ENCODE data around the gene LIFR. TPM values are rescaled to one million over a fixed set of nuclear protein-coding genes. Genes with fewer than 3 reads are reported as not detected.

LIFR gene
- total RNA-seq, 1 experiment from 2014 or later, result 10.6 TPM

DNA sequence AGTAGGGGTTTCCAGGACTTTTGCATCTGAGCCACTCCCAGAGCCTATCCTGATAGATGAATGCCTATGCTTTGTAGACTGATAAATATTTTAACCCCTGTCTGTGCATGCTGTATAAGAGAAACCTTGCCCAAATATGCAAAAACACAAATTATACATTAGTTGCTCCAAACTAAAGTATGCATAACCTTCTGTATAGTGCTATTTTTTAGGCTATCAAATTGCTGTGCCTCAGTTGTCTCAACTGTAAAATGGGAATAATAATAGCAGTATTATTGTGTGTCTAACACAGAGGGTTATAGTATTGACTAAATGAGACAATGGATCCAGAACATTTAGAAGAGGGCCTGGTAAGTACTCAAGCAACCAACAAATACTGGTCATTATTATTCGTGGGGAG is 117.7 kb downstream of the LIFR start:
- H3K4me2 ChIP-seq (ENCODE audit: low read length), result no peak overlapping the region
- intact Hi-C loops (cut with micrococcal nuclease), result no loop called here
- CTCF ChIA-PET, result no interaction called here

More for the DNA sequence above, 117.7 kb downstream of the LIFR start:
- ChIA-PET POLR2A (no interaction called here), RAD21 (ENCODE audit: low non-redundant PET in 1 of 2, low total read pairs in 2 of 2, uncharacterized antibody in 2 of 2, unreplicated experiment in 2 of 2) (no interaction called here)
- Histone ChIP-seq H3K4me3 (replicated peaks in 1 of 2; ENCODE audit: low read depth in 1 of 2, low read length in 2 of 2) (no peak overlapping the region), H3K9ac (ENCODE audit: low read length) (no peak overlapping the region), H2AFZ (ENCODE audit: low read depth, low read length, poor library complexity, severe bottlenecking) (no peak overlapping the region), H3K27ac (ENCODE audit: low read depth, low read length) (no peak overlapping the region), H3K27me3 (ENCODE audit: insufficient read depth, low read length) (no peaks in the 10 kb centered on the region), H3K36me3 (ENCODE audit: control insufficient read depth in 1 of 2, insufficient read depth in 2 of 2, low read length in 2 of 2) (no peaks in the 10 kb centered on the region), H3K9me2 (ENCODE audit: insufficient read depth) (no peaks in the 10 kb centered on the region), H3K79me2 (ENCODE audit: insufficient read depth, low read length) (no peaks in the 10 kb centered on the region), H3K4me1 (ENCODE audit: control insufficient read depth in 1 of 2, insufficient read depth in 2 of 2, low read length in 2 of 2) (peaks cover 0 to 4% of the 10 kb centered on the region in 2 experiments; a peak in 1 of 4 replicates), H4K20me1 (ENCODE audit: insufficient read depth) (no peaks in the 10 kb centered on the region), H3K9me3 (ENCODE audit: control insufficient read depth in 1 of 2, insufficient read depth in 1 of 2, low read depth in 1 of 2, low read length in 2 of 2) (no peaks in the 10 kb centered on the region)
- no peak for ATAC-seq
- no TSS peak for BruUV-seq (replicated peaks)
- DNase-seq (ENCODE audit: low read depth, low spot score), result no peak
- TF ChIP-seq ZFX (IDR thresholded peaks at IDR 0.05), result no peak
- TF ChIP-seq FOSL1 (IDR thresholded peaks at IDR 0.05; ENCODE audit: low read depth), result no peak
- TF ChIP-seq, protein P1, sequence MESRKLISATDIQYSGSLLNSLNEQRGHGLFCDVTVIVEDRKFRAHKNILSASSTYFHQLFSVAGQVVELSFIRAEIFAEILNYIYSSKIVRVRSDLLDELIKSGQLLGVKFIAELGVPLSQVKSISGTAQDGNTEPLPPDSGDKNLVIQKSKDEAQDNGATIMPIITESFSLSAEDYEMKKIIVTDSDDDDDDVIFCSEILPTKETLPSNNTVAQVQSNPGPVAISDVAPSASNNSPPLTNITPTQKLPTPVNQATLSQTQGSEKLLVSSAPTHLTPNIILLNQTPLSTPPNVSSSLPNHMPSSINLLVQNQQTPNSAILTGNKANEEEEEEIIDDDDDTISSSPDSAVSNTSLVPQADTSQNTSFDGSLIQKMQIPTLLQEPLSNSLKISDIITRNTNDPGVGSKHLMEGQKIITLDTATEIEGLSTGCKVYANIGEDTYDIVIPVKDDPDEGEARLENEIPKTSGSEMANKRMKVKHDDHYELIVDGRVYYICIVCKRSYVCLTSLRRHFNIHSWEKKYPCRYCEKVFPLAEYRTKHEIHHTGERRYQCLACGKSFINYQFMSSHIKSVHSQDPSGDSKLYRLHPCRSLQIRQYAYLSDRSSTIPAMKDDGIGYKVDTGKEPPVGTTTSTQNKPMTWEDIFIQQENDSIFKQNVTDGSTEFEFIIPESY (IDR thresholded peaks at IDR 0.05; ENCODE audit: extremely low read depth, insufficient replicate concordance, low read length), result no peak
- TF ChIP-seq YY1 (IDR thresholded peaks at IDR 0.05; ENCODE audit: extremely low read depth, insufficient replicate concordance, low read depth, low read length), result no peak
- no peak for TF ChIP-seq POLR2AphosphoS5 (IDR thresholded peaks at IDR 0.05; ENCODE audit: low read depth, low read length)
- TF ChIP-seq ZNF274 (IDR thresholded peaks at IDR 0.05; ENCODE audit: low read depth, low read length), result no peak
- TF ChIP-seq EZH2phosphoT487 (IDR thresholded peaks at IDR 0.05; ENCODE audit: borderline replicate concordance), result no peak
- no peak for TF ChIP-seq JUND (IDR thresholded peaks at IDR 0.05)
- TF ChIP-seq SIN3A (IDR thresholded peaks at IDR 0.05; ENCODE audit: low read depth), result no peak
- TF ChIP-seq, protein P2, sequence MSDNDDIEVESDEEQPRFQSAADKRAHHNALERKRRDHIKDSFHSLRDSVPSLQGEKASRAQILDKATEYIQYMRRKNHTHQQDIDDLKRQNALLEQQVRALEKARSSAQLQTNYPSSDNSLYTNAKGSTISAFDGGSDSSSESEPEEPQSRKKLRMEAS (IDR thresholded peaks at IDR 0.05), result no peak
- TF ChIP-seq EGR1 (IDR thresholded peaks at IDR 0.05; ENCODE audit: low read depth), result no peak
- TF ChIP-seq CBX3 (IDR thresholded peaks at IDR 0.05; ENCODE audit: low read depth), result no peak
- TF ChIP-seq, protein P3, sequence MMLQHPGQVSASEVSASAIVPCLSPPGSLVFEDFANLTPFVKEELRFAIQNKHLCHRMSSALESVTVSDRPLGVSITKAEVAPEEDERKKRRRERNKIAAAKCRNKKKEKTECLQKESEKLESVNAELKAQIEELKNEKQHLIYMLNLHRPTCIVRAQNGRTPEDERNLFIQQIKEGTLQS (IDR thresholded peaks at IDR 0.05), result no peak
- TF ChIP-seq, protein P4, sequence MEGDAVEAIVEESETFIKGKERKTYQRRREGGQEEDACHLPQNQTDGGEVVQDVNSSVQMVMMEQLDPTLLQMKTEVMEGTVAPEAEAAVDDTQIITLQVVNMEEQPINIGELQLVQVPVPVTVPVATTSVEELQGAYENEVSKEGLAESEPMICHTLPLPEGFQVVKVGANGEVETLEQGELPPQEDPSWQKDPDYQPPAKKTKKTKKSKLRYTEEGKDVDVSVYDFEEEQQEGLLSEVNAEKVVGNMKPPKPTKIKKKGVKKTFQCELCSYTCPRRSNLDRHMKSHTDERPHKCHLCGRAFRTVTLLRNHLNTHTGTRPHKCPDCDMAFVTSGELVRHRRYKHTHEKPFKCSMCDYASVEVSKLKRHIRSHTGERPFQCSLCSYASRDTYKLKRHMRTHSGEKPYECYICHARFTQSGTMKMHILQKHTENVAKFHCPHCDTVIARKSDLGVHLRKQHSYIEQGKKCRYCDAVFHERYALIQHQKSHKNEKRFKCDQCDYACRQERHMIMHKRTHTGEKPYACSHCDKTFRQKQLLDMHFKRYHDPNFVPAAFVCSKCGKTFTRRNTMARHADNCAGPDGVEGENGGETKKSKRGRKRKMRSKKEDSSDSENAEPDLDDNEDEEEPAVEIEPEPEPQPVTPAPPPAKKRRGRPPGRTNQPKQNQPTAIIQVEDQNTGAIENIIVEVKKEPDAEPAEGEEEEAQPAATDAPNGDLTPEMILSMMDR (IDR thresholded peaks at IDR 0.05 in 2 of 3, conservative IDR thresholded peaks at IDR 0.05 in 1 of 3; ENCODE audit: borderline replicate concordance in 1 of 3, insufficient read depth in 1 of 3, low read depth in 2 of 3, low read length in 2 of 3), result no peak
- TF ChIP-seq EZH2 (IDR thresholded peaks at IDR 0.05), result no peak

All from HCT116 (cell line).